ENCODE data around the gene COMMD7.

COMMD7 gene

DNA sequence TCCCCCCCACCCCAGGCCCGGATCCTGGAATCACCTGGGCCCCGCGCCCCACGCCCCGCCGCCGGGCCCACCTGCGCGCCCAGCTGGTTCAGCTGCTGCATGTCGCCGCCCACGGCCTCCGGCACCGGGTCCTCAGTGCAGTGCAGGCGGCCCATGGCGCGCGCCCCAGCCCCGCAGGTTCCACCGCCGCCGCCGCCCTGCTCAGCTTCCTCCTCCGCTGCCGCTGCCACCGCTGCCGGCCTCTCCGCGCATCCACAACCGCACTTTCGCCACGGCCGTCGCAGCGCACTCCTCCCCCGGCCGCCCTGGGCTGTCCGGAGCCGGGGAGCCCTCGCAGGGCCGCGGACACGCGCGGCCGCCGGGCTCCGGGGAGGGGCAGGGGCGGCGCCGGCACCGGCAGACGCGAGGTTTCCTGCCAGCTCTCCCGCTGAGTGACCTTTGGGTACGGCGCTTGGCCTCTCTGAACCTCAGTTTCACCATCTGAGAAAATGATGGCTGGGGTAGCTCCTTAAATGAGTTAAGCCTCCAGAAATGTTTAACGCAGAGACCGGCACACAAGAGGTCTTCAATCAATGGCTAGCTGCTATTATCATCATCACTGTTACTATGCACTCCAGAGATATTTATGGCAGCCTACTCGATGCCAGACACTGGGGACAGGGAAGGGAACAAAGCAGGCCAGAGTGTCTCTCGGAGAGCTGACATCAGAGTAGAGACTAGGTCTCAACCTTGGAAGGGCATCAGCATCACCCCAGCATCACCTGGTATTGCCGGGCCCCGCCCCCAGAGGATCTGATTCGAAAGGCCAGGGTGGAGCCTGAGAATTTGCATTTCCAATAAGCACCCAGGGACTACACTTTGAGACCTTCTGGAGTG, at the start of gene COMMD7:
COMMD7 (minus strand) TSS at position 231 of the 876 bp plus-strand sequence; CDS start at position 155, 76 bp downstream.
- peak; percentile 63 for DNase-seq (ENCODE audit: low spot score)

DNA sequence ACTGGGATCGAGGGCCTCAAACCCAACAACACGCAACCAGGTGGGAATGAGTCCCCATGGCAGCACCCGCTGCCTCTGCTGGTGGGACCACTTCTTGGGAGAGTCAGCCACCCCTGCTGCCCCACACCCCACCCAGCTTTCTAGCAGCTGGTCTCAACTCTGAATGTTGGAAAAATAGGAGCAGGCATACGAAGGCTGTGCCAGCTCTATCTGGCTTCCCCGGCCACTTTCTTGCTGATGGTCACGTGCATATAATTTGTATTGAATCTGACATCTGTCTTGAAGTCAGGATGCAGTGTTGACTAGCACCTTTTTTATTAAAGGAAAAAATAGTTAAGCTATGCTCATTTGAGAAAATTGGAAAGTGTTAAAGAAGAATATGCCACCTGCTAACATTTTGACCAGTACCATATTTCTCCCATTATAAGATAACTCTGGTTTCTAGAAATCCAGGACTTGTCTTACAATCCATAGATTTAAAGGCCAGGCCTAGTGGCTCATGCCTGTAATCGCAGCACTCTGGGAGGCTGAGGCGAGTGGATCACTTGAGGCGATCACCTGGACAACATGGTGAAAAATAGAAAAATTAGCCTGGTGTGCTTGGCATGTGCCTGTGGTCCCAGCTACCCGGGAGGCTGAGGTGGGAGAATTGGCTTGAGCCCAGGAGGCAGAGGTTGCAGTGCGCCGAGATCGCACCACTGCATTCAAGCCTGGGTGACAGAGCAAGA, 49.6 kb upstream of the COMMD7 start:
- no peak for DNase-seq (ENCODE audit: low spot score)

DNA sequence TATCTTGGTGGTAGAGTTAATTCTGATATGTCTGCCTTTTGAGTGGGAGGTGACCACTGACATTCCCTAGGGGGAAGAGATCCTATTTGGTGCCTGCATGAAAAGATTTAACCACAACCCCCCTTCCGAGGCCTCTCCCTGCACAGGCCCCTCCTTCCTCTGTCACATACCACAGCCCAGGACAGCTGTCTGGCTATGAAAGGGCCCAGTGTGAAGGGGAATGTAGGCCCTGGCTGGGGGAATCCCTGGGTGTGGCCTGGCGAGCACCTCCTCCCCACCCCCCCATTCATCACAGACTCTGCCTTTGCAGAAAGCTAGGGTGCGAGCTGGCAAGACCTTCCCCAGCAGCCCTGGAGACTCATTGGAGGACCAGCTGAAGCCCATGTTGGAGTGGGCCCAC, 49.0 kb upstream of the COMMD7 start:
- DNase-seq (ENCODE audit: low spot score) = peak; percentile 39

DNA sequence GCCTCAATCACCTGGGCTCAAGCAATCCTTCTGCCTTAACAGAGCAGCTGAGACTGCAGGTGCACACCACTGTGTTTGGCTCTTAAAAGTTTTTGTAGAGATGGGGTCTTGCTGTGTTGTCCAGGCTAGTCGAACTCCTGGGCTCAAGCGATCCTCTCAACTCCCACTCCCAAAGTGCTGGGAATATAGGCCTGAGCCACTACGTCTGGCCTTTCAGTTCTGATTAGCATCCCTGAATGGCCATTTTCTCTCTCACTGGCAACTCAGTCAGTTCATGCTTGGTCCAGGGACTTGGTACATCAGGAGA, 47.4 kb upstream of the COMMD7 start:
- peak; percentile 3 for DNase-seq (ENCODE audit: low spot score)

DNA sequence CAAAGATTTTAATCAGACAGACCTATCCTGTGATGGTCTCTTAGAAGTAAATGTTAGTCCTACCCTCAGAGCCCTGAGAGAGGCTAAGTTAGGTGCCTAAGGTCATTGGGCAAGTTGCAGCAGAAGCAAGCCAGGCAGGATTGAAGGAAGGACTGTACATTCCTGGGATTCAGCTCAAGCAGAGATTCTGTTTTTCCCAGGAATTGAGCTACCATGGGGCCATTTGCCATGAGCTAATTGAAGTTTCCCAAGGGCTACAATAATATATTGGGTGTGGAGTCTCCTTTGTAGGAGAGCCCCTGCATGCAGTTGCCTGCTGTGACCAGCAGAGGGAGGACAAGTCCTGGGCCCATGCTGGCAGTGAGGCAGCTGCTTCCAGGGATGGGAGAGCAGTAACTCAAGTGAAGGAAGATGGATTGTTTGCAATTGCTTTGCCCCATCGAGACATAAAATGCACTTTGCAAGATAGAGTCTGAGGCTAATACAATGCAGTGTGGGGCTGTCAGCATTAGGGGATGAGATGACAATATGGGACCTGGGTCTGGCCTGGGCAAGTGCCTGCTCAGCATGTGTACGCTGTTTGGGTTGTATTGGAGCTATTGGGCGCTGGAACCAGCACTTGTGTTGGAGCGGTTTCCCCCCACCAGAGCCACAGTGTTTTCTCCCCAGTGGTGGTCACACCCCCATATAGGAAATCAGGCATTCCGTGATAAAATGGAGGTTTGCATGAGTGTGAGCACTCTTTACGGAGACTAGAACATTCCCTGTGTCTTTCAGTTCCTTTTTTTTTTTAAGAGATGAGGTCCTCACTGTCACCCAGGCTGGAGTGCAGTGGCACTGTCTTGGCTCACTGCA, 46.9 kb upstream of the COMMD7 start:
- DNase-seq (ENCODE audit: low spot score) = peak; percentile 92

DNA sequence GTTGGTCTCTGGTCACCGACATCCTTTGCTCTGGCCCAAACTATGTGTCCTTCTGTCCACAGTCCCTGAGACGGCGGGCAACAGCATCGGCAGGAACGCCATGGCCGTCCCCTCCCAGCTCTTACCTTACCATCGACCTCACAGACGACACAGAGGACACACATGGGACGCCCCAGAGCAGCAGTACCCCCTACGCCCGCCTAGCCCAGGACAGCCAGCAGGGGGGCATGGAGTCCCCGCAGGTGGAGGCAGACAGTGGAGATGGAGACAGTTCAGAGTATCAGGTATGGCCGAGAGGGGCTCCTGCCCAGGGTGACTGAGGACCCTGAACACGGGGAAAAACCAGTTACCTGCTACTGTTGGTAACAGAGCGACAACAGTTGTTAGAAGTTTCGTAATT, 43.9 kb upstream of the COMMD7 start:
- DNase-seq (ENCODE audit: low spot score) = no peak

DNA sequence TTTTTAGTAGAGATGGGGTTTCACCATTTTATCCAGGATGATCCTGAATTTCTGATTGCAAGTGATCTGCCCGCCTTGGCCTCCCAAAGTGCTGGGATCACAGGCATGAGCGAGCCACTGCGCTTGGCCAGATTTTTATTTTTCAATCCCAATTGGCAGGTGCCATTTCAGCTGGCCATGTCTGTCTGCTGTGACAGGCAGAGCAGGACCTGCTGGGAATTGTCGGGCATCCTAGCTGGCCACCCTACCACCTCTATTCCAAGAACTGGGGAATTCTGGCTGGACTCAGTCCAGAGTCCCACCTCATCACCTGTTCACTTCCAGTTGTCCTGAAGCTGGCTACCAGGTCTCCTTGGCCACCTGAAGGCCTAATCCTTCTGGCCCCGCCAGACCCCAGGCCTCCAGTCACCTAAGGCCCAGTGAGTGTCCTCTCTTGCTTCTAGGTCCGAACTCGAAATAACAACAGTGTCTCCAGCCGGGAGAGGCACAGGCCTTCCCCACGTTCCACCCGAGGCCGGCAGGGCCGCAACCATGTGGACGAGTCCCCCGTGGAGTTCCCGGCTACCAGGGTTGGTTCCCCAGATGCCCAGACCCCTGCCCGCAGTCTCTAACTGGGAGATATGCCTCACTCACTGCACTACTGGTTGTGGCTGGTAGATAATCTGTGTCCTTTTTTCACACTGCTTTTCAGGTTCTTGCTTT, 42.9 kb upstream of the COMMD7 start:
- no peak for DNase-seq (ENCODE audit: low spot score)

DNA sequence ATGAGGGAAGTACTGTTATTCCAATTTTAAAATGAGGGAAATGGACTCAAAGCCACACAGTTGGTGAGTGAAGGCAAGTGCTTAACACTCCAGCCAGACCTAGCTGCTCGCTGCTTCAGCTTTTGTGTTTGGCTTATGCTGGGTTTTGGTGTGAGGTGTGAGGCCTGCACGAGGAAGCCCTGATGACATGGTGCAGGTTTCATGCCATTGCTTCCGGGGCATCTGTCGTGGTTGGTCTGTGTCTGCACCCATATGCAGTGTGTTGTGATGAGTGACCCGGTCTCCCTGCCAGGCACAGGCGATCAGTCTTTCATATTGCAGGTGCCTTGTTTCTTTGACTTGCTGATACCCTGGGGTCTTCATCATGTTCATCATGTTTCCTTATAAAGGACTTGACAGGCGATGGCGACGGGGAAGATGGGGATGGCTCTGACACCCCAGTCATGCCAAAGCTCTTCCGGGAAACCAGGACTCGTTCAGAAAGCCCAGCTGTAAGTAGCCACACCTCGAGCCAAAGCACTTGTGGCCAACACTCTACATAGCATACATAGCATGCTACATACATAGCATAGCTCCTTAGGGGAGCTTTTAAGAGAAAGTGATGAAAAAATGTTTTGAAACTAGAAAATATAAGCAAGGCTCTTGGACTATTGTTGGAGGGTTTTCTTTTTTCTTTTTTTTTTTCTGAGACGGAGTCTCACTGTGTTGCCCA, 41.3 kb upstream of the COMMD7 start:
- DNase-seq (ENCODE audit: low spot score) = no peak

DNA sequence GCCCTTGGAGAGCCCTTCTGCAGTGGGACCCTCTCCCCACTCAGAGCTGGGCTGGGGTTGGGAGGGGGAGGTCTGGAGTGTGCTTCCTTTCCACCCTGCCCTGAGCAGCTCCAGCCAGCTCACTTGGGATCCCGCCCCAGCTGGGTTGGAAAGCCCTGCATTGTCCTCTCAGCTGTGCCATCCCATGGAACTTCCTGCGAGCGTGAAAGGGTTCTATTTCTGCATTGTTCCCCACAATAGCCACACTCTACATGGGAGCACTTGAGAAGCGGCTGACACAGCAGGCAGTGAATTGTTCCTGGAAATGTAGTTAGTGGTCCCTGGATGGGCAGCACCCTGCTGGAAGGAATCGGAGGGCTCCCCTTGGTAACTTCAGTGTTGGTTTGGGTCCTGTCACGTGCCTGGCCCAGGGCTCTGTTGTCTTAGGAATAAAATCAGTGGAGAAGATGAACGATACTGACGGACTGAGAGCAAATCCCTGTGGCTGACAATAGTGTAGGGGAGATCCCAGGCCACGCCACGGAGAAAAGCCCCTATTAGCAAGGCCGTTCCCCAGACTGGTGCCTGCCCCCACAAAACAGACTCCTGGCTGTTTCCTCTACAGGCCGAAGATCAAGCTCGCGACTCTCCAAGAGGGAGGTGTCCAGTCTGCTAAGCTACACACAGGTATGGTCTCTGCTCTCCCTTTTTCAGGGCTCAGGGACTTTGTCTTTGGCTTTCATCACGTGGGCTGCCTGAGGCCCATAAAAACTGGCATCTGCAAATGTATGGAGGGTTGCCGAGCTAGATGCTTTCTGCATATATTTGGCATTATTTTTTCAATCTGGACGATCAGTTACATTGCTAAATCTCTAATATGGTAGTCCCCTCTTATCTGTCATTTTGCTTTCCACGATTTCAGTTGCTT, 37.7 kb upstream of the COMMD7 start:
- DNase-seq (ENCODE audit: low spot score) = peak; percentile 30

DNA sequence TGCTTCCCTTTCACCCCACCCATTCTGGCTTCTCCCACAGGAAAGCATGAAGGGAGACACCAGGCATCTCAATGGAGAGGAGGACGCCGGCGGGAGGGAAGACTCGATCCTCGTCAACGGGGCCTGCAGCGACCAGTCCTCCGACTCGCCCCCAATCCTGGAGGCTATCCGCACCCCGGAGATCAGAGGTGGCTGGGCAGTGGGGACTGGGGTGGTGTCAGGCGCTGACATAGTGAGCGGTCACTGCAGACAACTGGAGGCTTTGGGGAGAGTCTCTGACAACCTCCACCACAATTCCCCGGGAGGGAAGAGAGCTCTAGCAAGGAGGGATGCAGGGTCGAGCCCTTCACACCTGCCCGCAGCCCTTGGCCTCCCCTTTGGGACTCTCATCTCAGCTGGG, 37.0 kb upstream of the COMMD7 start:
- DNase-seq (ENCODE audit: low spot score) = no peak

DNA sequence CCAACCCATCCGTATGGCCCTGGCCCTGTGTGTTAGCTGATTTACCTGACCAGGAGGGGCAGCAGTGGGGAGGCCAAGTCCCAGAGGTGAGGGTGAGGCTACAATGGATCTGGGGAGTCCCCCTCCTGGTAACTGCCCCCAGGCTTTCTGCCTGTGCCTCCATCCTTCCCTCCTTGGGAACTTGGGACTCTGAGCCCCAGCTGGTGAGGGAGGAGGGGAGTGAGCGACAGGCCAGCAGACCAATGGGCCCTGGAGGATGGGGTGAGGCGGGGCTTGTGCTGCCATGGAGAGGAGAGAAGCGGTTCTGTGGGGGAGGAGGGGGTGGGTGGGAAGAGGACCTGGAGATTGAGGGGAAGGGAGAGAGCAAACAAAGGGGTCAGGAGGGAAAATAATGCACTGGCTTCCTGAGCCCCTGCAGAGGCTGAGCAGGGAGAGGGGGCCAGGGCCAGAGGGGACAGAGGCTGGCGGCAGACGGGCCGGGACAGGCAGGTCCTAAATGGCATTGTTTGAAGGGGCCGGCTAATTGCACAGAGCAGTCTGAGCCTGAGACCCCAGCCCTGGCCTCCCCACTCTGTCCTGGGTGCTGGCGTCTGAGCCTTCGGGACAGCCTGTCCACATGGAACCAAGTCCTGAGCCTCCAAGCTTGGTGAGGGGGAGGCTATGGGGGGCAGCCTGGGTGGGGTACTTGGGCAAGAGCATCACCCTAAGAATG, 36.4 kb upstream of the COMMD7 start:
- peak; percentile 70 for DNase-seq (ENCODE audit: low spot score)

DNA sequence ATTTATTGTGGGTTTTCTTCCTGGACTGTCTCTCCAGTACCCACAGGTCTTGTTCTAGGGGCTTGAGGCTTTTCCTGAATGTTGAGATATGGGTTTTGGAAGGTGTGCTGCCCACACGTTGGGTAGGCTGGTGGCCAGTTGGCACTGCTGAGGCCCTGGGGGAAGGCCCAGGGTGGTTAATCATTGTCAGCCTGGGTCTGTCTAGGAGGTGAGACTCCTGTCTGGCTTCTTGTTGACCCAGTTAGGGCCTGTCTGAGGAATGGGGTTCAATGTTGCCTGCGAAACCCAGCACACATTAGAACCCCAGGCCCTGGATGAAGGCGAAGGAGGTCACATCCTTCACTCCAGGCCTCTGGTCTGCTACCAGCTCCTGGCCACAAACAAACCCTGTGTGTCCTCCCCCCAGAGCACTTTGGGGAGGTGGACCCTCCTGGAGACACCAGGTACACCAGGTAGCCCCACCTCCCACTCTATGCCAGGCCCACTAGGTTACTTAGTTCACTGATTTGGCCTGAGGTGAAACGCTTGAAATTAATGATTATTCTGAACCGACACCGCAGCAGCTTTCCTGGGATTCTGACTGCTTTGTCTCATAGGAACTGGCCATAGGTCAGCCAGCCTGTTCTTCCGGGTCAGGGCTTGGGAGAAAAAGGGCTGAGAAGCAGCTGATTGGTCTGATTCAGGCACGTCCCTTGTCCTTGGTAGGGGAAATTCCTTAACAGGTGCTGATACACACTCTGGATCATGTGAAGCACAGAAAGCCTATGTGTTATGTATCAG, 34.1 kb upstream of the COMMD7 start:
- no peak for DNase-seq (ENCODE audit: low spot score)

DNA sequence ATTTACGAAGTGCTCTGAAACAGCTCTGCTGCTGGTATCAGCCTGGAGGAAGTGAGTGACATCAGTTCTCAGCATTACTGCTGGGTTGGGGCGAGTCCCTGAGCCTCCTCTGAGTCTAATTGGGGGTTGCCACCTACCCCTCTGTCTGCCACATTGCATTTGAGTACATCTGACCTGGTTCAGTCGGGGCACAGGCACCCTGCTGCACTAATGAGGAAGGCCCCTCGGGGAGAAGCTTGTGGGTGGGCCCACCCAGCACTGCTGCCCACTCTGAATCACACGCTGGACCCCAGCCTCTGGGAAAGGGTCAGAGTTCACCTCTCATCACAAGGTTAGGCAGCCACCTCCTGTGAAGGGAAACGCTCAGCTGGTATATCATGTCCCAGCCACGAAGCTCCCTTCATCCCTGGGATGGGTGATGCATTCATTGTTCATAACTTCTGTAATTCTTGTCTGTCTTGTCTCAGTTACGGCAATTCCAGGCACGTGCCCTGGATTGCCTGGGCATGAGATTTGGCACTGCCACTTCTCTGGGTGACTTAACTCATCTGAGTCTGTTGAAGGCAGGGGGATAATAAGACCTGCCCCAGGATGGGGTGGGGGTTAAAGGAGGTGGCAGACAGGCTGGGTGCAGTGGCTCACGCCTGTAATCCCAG, 32.2 kb upstream of the COMMD7 start:
- DNase-seq (ENCODE audit: low spot score) = no peak

DNA sequence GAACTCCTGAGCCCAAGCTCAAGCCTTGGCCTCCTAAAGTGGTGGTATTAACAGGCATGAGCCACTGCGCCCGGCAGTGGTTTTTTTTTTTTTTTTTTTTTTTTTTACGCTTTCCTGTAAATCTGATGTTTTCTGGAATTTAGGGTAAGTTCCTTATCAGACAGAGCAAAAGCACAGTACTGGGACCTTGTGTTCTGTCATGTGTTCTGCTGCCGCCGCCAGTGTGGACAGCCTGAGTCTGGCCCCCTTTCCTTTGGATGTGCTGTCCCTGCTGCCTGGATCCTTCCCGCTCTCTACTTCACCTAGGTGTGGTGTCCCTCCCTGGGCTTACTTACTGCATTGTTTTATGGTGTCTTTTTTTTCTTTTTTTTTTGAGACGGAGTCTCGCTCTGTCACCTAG, 30.6 kb upstream of the COMMD7 start:
- no peak for DNase-seq (ENCODE audit: low spot score)

DNA sequence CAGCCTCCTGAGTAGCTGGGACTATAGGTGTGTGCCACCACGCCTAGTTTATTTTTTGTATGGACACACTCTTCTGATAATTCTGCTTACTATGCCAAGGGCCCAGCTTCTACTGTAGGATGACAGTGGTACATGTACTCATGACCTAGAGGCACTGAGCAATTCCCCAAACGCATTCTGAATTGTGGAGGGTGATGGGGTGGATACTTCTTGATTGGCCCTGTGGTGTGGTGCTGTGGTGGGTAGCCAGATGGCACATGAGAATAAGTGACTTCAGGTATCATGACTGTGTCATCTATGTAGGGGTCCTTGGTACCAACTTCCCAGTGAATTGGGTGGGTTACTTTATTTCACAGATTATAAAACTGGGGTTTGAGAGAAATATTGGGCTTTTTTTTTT, 30.0 kb upstream of the COMMD7 start:
- DNase-seq (ENCODE audit: low spot score) = no peak

DNA sequence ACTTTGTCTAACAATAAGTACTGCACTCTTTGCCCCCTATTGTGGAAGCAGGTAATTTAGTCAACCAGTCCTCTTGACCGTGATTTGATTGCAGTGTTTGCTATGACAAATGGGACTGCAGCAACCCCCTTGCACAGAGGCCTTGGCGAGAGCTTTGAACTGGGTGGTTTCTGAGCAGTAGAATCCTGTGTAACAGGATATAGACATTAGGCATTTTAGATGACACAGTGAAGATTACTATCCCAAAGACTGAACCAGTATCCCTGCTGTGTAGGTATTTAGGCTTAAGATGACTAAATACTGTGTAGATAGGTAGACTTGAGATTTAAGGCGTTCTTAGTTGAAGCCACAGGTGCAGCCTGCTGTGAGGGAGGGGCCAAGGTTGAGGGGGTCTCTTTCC, 28.8 kb upstream of the COMMD7 start:
- DNase-seq (ENCODE audit: low spot score) = no peak

DNA sequence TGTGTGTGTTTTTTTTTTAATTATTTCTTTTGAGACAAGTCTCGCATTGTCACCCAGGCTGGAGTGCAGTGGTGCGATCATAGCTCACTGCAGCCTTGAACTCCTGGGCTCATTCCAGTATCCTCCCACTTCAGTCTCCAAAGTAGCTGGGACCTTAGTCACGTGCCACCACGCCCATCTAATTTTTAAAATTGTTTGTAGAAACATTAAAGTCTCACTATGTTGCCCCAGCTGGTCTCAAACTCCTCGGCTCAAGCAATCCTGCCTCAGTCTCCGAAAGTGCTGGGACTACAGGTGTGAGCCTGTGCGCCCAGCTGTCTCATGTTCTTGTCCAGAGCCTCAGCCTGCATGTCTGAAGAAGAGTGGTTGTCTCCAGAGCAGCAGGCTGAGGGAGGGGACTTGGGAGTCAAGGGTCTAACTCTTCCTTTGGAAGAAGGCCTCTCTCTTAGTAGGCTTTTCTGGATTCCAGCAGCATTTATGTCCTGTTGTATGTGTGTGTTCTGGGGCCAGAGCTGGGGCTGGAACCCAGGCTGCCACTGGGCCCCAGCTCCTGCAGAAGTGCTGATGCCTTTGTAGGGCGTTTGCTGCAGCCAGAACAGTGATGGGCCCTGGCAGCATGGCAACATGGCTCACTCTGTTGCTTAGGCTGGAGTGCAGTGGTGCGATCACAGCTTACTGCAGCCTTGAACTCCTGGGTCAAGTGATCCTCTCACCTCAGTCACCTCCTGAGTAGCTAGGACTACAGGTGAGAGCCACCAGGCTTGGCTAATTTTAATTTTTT, 24.3 kb upstream of the COMMD7 start:
- DNase-seq (ENCODE audit: low spot score) = no peak
